GM23338 (cell line): Measurements from ENCODE around the gene SORCS2. TPM values are rescaled to one million over a fixed set of nuclear protein-coding genes. Genes with fewer than 3 reads are reported as not detected.

Experiments used
- ATAC-seq: fragments of 200-7000 bp; cut with Tn5 transposase; 3 replicates; pipeline ENCODE4 v1.9.1; 2020
- DNase-seq: peaks from one replicate; pipeline ENCODE4 v3.0.0-alpha.2; 2015; ENCODE audit warnings: low spot score
- H2AFZ ChIP-seq: fragments of 200-600 bp; sonication (generic); 2 replicates; pipeline ENCODE4 v1.8.0; 2016; ENCODE audit warnings: antibody characterized with exemption, mild to moderate bottlenecking, moderate library complexity
- H3F3A ChIP-seq: fragments of 200-600 bp; sonication (generic); replicated peaks from 2 replicates; pipeline ENCODE4 v1.8.0; 2017; ENCODE audit warnings: antibody characterized with exemption, mixed run types, low read depth
- H3K27ac ChIP-seq: fragments of 200-600 bp; sonication (generic); 2 replicates; pipeline ENCODE4 v1.6.1; 2016; ENCODE audit warnings: low read depth
- H3K27me3 ChIP-seq: fragments of 200-600 bp; sonication (generic); 2 replicates; pipeline ENCODE4 v1.8.0; 2016; ENCODE audit warnings: mild to moderate bottlenecking, mixed run types, moderate library complexity; ENCODE audit not compliant: insufficient read depth
- H3K36me3 ChIP-seq: fragments of 200-600 bp; sonication (generic); 2 replicates; pipeline ENCODE4 v1.8.0; 2016; ENCODE audit warnings: mild to moderate bottlenecking; ENCODE audit not compliant: insufficient read depth
- H3K4me1 ChIP-seq: fragments of 200-600 bp; sonication (generic); 2 replicates; pipeline ENCODE4 v1.8.0; 2016; ENCODE audit warnings: mild to moderate bottlenecking, moderate library complexity; ENCODE audit not compliant: insufficient read depth
- H3K4me2 ChIP-seq: fragments of 200-600 bp; sonication (generic); 2 replicates; pipeline ENCODE4 v1.7.1; 2017; ENCODE audit warnings: mixed run types
- H3K4me3 ChIP-seq: fragments of 200-600 bp; sonication (generic); 2 replicates; pipeline ENCODE4 v1.6.1; 2016; ENCODE audit warnings: mixed run types
- H3K79me2 ChIP-seq: fragments of 200-600 bp; sonication (generic); replicated peaks from 2 replicates; pipeline ENCODE4 v1.8.0; 2017; ENCODE audit warnings: mild to moderate bottlenecking; ENCODE audit not compliant: insufficient read depth
- H3K9me2 ChIP-seq: fragments of 200-600 bp; sonication (generic); 2 replicates; pipeline ENCODE4 v1.8.0; 2017; ENCODE audit not compliant: insufficient read depth
- H4K20me1 ChIP-seq: fragments of 200-600 bp; sonication (generic); replicated peaks from 2 replicates; pipeline ENCODE4 v1.8.0; 2017; ENCODE audit warnings: mild to moderate bottlenecking; ENCODE audit not compliant: insufficient read depth
- H3K27ac Mint-ChIP-seq: 2 replicates; pipeline ENCODE4 v1.8.0; 2020; ENCODE audit warnings: inconsistent platforms, mild to moderate bottlenecking, moderate library complexity, mixed read lengths
- H3K27me3 Mint-ChIP-seq: 3 replicates; pipeline ENCODE4 v1.8.0; 2022; ENCODE audit warnings: low read depth, mild to moderate bottlenecking, moderate library complexity, mixed read lengths, inconsistent platforms; ENCODE audit not compliant: insufficient read depth, poor library complexity
- H3K36me3 Mint-ChIP-seq: 3 replicates; pipeline ENCODE4 v1.8.0; 2021; ENCODE audit warnings: low read depth, mild to moderate bottlenecking, inconsistent platforms, moderate library complexity, mixed read lengths
- H3K4me1 Mint-ChIP-seq: 3 replicates; pipeline ENCODE4 v1.8.0; 2020; ENCODE audit warnings: mild to moderate bottlenecking, inconsistent platforms, mixed read lengths
- H3K4me3 Mint-ChIP-seq: 3 replicates; pipeline ENCODE4 v1.8.0; 2021; ENCODE audit warnings: moderate library complexity, mild to moderate bottlenecking, inconsistent platforms, mixed read lengths
- H3K9me3 Mint-ChIP-seq: 3 replicates; pipeline ENCODE4 v1.8.0; 2020; ENCODE audit warnings: moderate library complexity, mild to moderate bottlenecking, inconsistent platforms, mixed read lengths
- ETS1 ChIP-seq: IDR thresholded peaks from 2 replicates; pipeline ENCODE4 v1.6.1; 2016; ENCODE audit warnings: antibody characterized with exemption
- EZH2 ChIP-seq: fragments of 200-600 bp; sonication (generic); IDR thresholded peaks from one replicate; pipeline ENCODE4 v1.8.0; 2017; ENCODE audit warnings: antibody characterized with exemption, mild to moderate bottlenecking, low read depth; ENCODE audit not compliant: unreplicated experiment
- NANOG ChIP-seq: IDR thresholded peaks from 2 replicates; pipeline ENCODE4 v1.6.1; 2016; ENCODE audit warnings: antibody characterized with exemption, borderline replicate concordance
- POLR2AphosphoS5 ChIP-seq: IDR thresholded peaks from 2 replicates; pipeline ENCODE4 v1.6.1; 2016; ENCODE audit warnings: antibody characterized with exemption, low read depth
- REST ChIP-seq: IDR thresholded peaks from one replicate; pipeline ENCODE4 v1.6.1; 2018; ENCODE audit warnings: antibody characterized with exemption; ENCODE audit not compliant: unreplicated experiment
- ZNF114 ChIP-seq: fragments of 250-450 bp; sonication (Bioruptor Pico); IDR thresholded peaks from 2 replicates; pipeline ENCODE4 v1.5.0; 2020; ENCODE audit warnings: mild to moderate bottlenecking, moderate library complexity
- ZNF331 ChIP-seq: fragments of 250-450 bp; sonication (Bioruptor Pico); IDR thresholded peaks from 2 replicates; pipeline ENCODE4 v1.5.0; 2020; ENCODE audit warnings: low read depth, mild to moderate bottlenecking, moderate library complexity
- ZNF462 ChIP-seq: fragments of 250-450 bp; sonication (Bioruptor Pico); IDR thresholded peaks from 2 replicates; pipeline ENCODE4 v1.5.0; 2020; ENCODE audit warnings: mild to moderate bottlenecking, moderate library complexity
- polyA plus RNA-seq: library from polyadenylated mRNA; unstranded; fragments of >200 nt; fragmentation: Nextera tagmentation; extraction: Ambion mirVana; gene quantifications from 2 replicates; pipeline ENCODE4 v1.2.1, GENCODE V29; 2016
- total RNA-seq: library from RNA; depleted of rRNA; stranded (reverse); fragments of >200 nt; shearing (Covaris generic); gene quantifications from 2 replicates; pipeline ENCODE4 v1.2.3, GENCODE V29; 2014

The SORCS2 gene
- total and polyA plus RNA-seq, 2 experiments from 2014 or later = 0.47 to 2.4 TPM

- H3K27me3 ChIP-seq = no peaks in the 10 kb centered on the region
- H3K4me1 ChIP-seq = no peaks in the 10 kb centered on the region
- TF ChIP-seq NANOG = no peak
- no peak overlapping the region for H3K27ac ChIP-seq
- no peak for DNase-seq
- no peak for ATAC-seq
- no peak overlapping the region for H3K4me2 ChIP-seq
- H3K79me2 ChIP-seq = no peaks in the 10 kb centered on the region
- peaks cover 12% of the 10 kb centered on the region for H3K27me3 Mint-ChIP-seq
- H4K20me1 ChIP-seq = no peaks in the 10 kb centered on the region
- H3F3A ChIP-seq = no peaks in the 10 kb centered on the region
- no peak overlapping the region for H2AFZ ChIP-seq
- H3K36me3 ChIP-seq = no peaks in the 10 kb centered on the region
- no peaks in the 10 kb centered on the region for H3K9me3 Mint-ChIP-seq
- no peaks in the 10 kb centered on the region for H3K36me3 Mint-ChIP-seq
- no peak overlapping the region for H3K27ac Mint-ChIP-seq
- H3K4me1 Mint-ChIP-seq = peaks cover 7% of the 10 kb centered on the region
- H3K4me3 Mint-ChIP-seq = no peak overlapping the region
- H3K4me3 ChIP-seq = no peak overlapping the region
- no peaks in the 10 kb centered on the region for H3K9me2 ChIP-seq
These were observed 329.3 kb downstream of the SORCS2 start for GRCh38 chr4:7521666-7522065.

GRCh38 chr4:7522452-7523220 lies 330.3 kb downstream of the SORCS2 start:
- no peak overlapping the region for H3K27ac Mint-ChIP-seq
- no peaks in the 10 kb centered on the region for H3K27me3 ChIP-seq
- H3K27me3 Mint-ChIP-seq = peaks cover 9% of the 10 kb centered on the region
- H3K9me2 ChIP-seq = no peaks in the 10 kb centered on the region
- no peaks in the 10 kb centered on the region for H3K36me3 ChIP-seq
- TF ChIP-seq ZNF114 (no peak), ZNF331 (CRISPR knock-in tag) (no peak), ETS1 (no peak), REST (no peak), ZNF462 (CRISPR knock-in tag) (no peak), EZH2 (no peak), POLR2AphosphoS5 (no peak)
- H2AFZ ChIP-seq = no peak overlapping the region
- ATAC-seq = no peak
- no peak overlapping the region for H3K4me2 ChIP-seq
- H3F3A ChIP-seq = no peaks in the 10 kb centered on the region
- no peak overlapping the region for H3K4me3 ChIP-seq
- peaks cover 8% of the 10 kb centered on the region for H3K4me1 Mint-ChIP-seq
- H3K36me3 Mint-ChIP-seq = no peaks in the 10 kb centered on the region
- no peak overlapping the region for H3K27ac ChIP-seq
- no peaks in the 10 kb centered on the region for H4K20me1 ChIP-seq
- no peaks in the 10 kb centered on the region for H3K79me2 ChIP-seq
- no peaks in the 10 kb centered on the region for H3K9me3 Mint-ChIP-seq
- DNase-seq = no peak
- no peaks in the 10 kb centered on the region for H3K4me1 ChIP-seq
- H3K4me3 Mint-ChIP-seq = no peak overlapping the region
